Measurements from ENCODE around the gene RAD50. TPM values are rescaled to one million over a fixed set of nuclear protein-coding genes. Genes with fewer than 3 reads are reported as not detected.
A peak's percentile ranks its signal among the peaks of the same experiment; 100 is the strongest.

The RAD50 gene
- total RNA-seq, 1 donor from 2014 or later = 12.6 TPM

DNA sequence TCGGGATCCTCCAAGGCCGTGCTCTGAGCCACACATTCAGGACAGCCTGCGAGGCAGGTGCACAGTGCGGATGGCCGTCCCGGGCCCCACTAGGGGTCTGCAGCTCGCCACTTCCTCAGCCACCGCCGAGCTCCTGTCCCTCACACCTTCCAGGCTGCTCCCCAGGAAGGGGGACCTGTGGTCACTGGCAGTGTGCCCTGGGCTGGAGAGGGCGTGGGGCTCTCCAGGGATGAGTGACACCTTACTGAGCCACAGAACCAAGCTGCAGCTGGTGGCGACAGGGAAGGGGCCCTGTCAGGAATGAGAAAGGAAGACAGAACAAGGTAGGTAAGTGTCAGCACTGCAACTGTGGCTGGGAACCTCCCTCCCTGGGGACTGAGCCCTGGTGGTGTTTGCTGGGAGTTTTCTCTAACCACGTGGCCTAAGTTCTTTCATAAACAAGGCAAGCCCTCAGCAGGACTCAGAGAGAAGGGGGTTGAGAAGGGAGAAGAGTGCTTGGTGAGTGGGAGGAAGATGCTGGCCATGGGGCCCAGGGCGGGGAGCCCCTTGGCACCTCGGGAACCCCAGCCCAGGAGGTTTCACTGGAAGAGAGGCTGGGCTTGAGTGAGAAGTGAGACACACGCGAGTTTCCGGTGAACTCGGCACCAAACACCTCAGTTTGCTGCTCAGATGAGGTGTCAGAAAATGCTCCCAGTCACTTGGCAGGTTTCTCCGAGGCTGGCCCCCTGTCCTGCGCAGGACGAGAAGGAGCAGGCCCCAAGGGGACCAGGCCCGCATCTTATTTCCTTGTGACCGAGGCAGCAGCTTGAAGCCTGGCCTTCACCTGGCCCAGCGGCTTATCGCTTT is 106.4 kb downstream of the RAD50 start:
- DNase-seq = no peak

- DNase-seq = no peak
Measured at GRCh38 chr5:132663771-132664695, 107.3 kb downstream of the RAD50 start.

- no peak for DNase-seq
Measured at GRCh38 chr5:132664696-132665209, 108.0 kb downstream of the RAD50 start.

DNA sequence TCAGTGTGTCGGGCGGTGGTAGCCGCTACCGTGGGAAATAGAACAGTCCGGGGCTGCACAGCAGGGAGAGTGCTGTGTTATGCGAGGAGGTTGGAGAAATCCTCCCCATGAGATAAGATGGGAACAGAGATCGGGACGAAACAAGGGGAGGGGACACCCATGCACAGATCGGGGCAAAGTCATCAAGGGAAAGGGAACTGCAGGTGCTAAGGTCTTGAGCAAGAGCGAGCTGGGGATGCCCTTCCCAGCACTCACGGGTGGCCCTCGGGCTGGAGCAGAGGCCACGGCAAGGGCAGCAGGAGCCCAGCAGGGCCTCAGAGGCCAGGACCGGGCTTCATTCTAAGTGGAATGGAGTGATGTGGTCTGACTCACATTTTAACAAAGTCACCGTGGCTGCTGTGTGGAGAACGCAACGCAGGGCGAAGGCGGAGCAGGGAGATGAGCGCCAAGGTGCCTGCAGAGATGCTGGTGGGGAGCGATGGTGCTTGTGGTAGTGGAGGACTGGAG is 108.8 kb downstream of the RAD50 start:
- DNase-seq = no peak

DNA sequence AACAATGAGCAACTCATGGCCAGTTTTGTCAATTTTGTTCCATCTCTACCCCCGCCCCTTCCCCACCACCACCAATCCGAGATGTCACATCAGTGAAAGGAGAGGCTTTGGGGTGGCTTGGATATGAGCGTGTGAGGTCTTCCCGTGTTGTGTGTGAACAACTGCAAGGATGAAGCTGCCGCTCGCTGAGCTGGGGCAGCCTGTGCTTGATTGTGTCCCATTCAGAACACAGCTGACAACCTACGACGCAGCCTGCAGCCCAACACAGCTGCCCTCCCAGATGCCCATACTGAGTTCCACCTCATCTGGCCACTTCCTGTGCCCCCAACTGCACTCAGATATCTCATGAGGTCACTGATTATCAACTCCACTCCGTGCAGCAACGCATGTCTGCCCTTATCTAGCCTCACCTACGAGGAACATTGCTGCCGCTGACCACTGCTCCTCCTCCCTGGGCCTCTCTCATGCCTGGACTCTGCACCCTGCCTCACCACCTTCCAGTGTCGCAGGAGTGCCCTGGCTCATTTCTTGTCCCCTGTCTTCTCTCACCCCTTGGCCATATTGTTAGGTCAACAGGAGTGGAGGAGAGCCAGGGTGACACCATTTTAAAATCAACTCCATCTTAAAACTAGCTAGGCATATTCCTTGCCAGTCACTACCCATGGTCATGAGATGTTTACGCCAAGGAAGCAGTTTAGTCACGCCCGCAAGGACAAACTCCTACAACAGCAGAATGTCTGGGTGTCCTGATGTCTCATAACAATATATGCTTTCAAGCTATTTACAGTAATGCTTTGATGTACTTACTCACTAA is 109.7 kb downstream of the RAD50 start:
- no peak for DNase-seq

- DNase-seq = no peak
Measured at GRCh38 chr5:132667309-132667708, 110.5 kb downstream of the RAD50 start.

GRCh38 chr5:132667761-132668705 is 111.3 kb downstream of the RAD50 start:
- no peak for DNase-seq

DNA sequence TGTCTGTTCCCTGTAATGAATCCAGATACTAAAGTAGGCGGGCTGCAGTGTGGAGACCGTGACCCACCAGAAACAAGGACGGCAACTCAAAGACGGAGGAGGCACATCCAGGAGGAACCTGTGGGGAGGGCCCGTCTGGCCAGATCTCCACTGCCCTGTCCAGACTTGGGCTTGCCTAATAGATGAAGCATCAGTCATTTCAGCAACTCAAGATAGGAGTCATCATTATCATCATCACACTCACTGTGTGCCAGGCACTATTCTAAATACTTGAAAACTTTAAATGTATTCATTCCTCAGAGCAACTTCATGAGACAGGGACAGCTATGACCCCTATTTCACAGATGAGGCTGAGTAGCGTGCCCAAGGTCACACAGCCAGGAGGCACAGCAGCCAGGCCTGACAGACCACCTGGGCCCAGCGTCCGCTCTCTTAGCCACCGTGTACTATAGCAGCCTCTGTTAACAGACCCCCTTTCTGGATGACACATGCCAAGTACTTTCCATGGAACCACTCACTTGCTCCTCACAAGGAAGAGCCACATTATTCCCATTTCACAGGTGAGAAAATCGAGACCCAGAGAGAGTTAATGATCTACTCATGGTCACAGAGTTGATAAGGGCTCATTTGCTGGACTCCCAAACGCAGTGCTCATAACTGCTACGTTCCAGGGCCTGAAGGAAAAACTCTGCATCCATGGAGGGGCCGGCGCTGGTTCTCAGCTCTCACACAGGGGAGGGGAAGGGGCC is 112.1 kb downstream of the RAD50 start:
- no peak for DNase-seq

GRCh38 chr5:132669455-132669820 is 112.7 kb downstream of the RAD50 start:
- no peak for DNase-seq

GRCh38 chr5:132669966-132670882 is 113.4 kb downstream of the RAD50 start:
- DNase-seq = no peak

DNA sequence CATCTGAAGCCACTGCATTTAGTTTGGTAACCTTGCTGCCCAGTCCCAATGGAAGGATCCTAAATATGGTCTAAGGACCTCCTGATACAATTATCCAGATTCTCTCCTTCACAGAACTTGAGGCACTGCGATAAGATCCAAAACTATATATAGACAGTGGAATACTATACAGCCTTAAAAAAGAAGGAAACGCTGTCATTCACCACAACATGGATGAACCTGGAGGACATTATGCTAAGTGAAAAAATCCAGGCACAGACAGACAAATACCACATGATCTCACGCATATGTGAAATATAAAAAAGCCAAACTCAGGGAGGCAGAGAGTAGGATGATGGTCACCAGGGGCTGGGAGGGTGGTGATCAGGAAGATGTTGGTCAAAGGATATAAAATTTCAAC is 114.2 kb downstream of the RAD50 start:
- no peak for DNase-seq

- no peak for DNase-seq
Measured at GRCh38 chr5:132673488-132673887, 116.7 kb downstream of the RAD50 start.

DNA sequence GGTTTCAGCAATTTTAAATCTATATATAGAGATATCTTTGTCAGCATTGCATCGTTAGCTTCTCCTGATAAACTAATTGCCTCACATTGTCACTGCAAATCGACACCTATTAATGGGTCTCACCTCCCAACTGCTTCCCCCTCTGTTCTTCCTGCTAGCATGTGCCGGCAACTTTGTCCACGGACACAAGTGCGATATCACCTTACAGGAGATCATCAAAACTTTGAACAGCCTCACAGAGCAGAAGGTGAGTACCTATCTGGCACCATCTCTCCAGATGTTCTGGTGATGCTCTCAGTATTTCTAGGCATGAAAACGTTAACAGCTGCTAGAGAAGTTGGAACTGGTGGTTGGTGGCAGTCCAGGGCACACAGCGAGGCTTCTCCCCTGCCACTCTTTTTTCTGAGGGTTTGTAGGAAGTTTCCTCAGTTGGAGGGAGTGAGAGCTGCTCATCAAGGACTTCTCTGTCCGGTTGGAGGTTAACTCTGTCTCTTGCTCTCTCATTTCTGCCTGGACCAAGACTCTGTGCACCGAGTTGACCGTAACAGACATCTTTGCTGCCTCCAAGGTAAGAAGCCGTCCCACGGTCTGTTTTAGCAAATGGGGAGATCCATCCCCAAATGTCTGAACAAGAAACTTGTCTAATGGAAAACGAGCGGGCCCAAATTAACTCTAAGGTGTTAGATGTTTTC is 117.3 kb downstream of the RAD50 start, which contains the start of gene IL4:
TSS of gene IL4 (plus strand) at position 51 of the 692 bp plus-strand sequence. CDS start at position 113, 62 bp downstream.
- DNase-seq = no peak

DNA sequence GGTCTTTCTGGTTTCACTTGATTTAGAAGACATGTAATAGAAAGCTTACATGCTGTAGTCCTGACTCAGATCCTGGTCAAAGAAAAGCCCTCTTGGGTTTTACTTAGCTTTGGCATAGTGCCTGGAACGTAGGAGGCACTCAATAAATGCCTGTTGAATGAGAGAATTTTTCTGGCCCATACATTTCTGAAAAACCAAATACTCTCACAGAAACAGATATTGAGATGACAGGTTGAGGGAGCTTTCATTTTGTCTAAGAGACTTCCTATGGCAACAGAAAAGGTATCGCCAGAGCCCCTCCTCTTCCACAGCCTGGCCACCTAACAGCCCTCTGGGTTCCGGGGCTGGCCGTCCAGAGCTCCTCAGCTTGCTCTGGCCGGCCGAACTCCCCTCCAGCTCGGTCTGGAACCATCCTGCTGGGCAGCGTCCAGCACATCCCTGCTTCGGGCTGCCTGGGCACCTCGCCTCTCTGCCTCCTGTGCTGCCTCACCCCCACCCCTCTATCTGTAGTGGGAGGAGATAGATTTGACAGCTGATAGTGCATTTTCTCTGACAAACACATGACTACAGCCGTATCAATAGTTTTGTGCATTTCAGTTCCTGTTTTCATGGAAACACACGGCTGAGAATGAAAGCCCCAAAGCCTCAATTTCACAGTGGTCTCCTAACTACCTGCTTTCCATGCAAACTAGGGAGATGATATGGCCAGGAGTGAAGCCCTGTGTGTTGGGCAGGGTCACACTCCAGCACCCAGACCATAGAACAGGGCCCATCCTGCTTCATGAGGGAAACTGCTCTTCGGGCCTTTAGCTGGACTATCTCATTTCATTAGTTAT is 118.1 kb downstream of the RAD50 start:
- DNase-seq = peak; percentile 90

- no peak for DNase-seq
Measured at GRCh38 chr5:132675936-132676689, 119.3 kb downstream of the RAD50 start.

- DNase-seq = peak; percentile 83
Measured at GRCh38 chr5:132677191-132677590, 120.4 kb downstream of the RAD50 start.

Measured in dermis blood vessel endothelial cell (primary cell).